Testis (tissue), 2 donors: ENCODE measurements around the gene LRP8.

Experiments
- CTCF ChIP-seq, 3 experiments: fragments of 450-650 bp in 2 of 3; fragments of 200-600 bp in 1 of 3; sonication (generic) in 1 of 3; IDR thresholded peaks; one replicate each; pipeline ENCODE4 v1.5.1; 2016 to 2019; ENCODE audit warnings: antibody characterized with exemption in 3 of 3, mild to moderate bottlenecking in 2 of 3, moderate library complexity in 1 of 3
- POLR2A ChIP-seq: fragments of 450-650 bp; IDR thresholded peaks from one replicate; pipeline ENCODE4 v1.6.1; 2017; ENCODE audit warnings: antibody characterized with exemption, mild to moderate bottlenecking, moderate library complexity

GRCh38 chr1:53294567-53294966 lies 33.3 kb downstream of the LRP8 start:
- TF ChIP-seq CTCF (IDR thresholded peaks at IDR 0.05) (no peak), POLR2A (no peak)
